GM18951 (cell line): ENCODE results near the gene PILRB.
"Not testable (repeated sequence)": the region's sequence is repeated elsewhere in the genome, so short reads cannot be mapped to it uniquely, and the experiment has no call there.

Source experiments
- POLR2A ChIP-seq: IDR thresholded peaks from 4 replicates; pipeline ENCODE4 v1.6.1; 2011; ENCODE audit warnings: mild to moderate bottlenecking; ENCODE audit not compliant: insufficient read length, insufficient read depth; ENCODE audit errors: extremely low read depth
- in situ Hi-C: fragments of 300-500 bp; cut with MboI; formaldehyde crosslinking; loops from one replicate; pipeline ENCODE4 v1.12.0; 2022; ENCODE audit warnings: low sequenced_read_pairs, mixed read lengths, inconsistent platforms; ENCODE audit not compliant: unreplicated experiment

PILRB gene

DNA sequence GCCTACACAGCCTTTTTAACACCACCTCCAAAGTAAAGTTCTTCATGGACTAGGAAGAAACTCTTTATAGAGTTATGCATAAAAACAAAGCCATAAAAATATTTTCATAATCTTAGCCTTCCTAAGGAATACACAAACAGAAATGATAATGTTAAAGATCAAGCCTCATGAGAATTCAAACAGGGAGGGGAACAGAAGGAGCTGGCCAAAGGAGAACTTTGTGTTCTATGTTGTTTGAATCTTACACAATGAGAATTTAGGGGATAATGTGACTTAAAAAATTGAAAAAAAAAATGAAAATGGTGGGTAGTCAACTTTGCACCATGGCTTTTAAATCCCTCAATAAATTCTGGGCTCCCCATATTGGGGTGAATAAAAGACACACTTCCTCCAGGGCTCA lies 9.1 kb upstream of the PILRB start:
- in situ Hi-C loops: loop anchor here (10.0 kb wide), 1 partner anchor 134 kb away; the partner anchor contains the start of gene PVRIG
- TF ChIP-seq POLR2A: no peak

DNA sequence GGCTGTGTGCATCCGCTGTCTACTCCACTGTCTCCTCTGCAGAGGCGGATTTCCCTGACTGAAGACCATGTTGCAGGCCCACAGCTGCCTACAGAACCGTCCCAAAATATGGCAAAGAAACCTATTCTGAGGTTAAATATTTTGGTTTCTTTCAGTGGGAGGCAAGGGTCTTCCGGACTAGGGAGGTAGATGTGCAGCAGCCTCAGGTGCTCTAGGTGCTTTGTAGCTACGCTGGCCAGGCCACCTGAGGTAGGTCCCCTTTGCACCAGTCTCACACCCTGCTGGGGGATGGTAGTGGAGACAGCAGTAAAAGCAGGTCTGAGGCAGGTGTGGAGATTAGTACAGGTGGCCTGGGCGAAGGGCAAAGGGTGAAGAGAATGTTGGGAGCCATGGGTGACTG lies 8.2 kb upstream of the PILRB start:
- no peak for TF ChIP-seq POLR2A
- in situ Hi-C loops: loop anchor here (10.0 kb wide), 1 partner anchor 135 kb away; the partner anchor contains the start of gene PVRIG

DNA sequence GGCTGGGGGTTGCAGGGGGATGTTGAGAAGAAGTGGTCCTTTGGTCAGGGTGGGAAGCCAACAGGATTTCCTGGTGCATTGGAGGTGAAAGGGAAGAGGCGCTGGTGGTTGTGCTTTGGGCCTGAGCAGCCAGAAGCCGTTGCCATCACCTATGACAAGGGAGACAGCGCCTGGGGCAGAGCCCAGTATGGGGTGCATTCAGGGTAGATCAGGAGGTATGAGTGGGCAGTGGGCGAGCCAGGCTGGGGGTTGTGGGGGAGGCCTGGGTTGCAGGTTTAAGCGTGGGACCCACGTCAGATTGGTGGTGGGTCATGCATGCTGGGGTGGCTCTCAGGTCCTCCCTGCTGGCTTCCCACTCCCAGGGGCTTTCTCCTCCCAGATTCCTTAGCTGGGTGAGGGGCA lies 6.3 kb upstream of the PILRB start:
- TF ChIP-seq POLR2A: no peak
- in situ Hi-C loops: no loop called here

DNA sequence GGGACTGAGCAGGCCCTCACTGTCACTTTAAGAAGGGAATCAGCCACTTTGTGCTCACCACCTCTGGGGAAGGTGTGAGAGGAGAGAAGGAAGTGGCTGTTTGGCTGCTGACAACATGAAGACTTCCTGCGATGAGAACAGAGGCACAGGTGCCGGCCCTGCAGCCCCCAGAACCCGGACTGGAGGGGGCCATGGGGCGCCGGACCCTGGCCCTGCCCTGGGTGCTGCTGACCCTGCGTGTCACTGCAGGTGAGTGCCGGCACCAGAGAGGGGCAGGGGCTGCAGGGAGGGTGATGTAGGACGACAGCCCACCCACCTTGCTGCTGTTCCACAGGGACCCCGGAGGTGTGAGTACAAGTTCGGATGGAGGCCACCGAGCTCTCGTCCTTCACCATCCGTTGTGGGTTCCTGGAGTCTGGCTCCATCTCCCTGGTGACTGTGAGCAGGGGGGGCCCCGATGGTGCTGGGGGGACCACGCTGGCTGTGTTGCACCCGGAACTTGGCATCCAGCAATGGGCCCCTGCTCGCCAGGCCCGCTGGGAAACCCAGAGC lies 5.6 kb upstream of the PILRB start:
- in situ Hi-C loops: not testable (repeated sequence)

DNA sequence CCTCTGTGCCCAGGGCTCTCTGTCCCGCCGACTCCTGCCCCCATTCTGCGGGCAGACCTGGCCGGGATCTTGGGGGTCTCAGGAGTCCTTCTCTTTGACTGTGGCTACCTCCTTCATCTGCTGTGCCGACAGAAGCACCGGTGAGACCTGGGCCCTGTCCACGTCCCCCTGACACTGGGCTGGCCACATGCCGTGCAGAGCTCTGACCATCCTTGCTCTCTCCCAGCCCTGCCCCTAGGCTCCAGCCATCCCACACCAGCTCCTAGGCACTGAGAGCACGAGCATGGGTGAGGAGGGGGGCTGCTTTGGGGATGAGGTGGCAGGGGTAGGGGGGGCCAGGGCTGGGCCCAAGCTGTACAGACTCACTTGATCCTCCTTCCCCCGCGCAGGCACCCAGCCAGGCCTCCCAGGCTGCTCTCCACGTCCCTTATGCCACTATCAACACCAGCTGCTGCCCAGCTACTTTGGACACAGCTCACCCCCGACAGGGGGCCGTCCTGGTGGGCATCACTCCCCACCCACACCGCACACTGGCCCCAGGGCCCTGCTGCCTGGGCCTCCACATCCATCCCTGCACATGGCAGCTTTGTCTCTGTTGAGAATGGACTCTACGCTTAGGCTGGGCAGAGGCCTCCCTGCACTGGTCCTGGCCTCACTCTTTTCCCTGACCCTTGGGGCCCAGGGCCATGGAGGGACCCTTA lies 4.8 kb upstream of the PILRB start:
- in situ Hi-C loops: no loop called here
- TF ChIP-seq POLR2A: no peak

DNA sequence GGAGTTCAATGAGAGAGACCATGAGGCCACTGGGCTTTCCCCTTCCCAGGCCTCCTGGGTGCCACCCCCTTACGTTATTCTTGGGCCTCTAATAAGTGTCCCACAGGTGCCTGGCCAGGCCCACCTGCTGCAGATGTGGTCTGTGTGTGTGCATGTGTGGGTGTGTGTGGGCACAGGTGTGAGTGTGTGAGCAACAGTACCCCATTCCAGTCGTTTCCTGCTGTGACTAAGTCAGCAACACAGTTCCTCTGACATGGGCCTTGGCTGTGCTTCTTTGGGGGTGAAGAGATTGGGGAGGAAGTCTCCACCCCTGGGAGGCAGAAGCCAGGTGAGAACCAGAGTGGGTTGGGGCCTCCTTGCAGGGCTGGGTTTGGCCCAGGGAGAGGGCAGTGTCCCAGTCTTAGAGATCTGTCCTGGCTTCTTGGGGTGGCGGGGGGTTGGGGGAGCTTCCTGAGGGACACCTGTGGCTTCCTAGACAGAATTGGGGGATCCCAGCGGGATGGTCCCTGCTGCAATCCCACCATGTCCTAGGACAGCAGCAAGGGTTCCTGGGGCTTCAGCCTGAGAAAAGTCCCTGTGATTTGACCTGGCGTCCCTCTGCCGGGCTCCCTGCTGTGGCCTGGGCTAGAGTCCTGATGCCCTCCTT lies 4.1 kb upstream of the PILRB start:
- in situ Hi-C loops: no loop called here

DNA sequence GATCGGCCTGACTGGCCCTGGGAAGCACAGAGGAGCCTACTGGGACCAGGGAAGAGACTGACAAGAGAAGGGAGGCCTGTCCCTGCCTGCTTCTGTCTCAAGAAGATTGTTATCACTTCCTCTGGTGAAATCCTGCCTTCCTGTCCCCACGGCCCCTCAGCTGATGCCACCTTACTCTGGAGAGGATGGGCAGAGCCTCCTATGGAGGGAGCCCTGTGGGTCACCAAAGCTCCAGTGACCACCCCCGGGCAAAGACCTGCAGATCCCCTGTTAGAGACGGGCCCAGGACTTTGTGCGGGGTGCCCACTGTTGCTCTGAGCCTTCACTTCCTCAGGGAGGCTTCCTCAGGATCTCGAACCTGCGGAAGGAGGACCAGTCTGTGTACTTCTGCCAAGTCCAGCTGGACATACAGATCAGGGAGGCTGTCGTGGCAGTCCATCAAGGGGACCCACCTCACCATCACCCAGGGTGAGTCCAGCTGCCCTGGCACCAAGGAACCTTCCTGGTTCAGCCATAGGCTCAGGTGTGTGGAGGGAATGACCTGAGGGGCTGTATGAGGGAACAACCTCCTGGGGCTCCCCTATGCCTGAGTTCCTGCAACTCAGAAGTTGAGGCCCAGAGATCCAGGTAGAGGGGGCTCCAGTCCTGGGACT lies 1.4 kb upstream of the PILRB start:
- no peak for TF ChIP-seq POLR2A
- in situ Hi-C loops: no loop called here

More for the DNA sequence above, 4.1 kb upstream of the PILRB start:
- TF ChIP-seq POLR2A: no peak

DNA sequence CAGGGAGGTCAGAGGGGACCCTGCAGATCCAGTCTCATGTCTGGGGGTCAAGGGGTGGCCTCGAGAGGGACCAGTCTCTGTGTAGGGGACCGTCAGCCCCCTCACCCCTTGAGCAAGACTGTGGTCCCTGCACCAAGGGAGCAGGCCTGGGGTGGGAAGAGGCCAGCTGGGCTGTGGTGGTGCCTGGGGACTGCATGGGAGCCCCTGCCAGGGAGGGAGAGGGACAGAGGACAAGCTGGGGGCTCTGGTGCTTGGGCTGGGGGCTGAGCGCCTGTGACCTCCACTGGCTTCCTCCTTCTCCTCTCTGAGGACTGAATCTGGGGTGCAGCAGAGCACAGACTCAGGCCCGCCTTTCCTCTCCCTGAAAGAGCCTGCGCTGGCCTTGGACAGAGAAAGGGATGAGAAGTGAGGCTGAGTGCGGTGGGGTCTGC lies 771 bp upstream of the PILRB start:
- TF ChIP-seq POLR2A: no peak
- in situ Hi-C loops: no loop called here

DNA sequence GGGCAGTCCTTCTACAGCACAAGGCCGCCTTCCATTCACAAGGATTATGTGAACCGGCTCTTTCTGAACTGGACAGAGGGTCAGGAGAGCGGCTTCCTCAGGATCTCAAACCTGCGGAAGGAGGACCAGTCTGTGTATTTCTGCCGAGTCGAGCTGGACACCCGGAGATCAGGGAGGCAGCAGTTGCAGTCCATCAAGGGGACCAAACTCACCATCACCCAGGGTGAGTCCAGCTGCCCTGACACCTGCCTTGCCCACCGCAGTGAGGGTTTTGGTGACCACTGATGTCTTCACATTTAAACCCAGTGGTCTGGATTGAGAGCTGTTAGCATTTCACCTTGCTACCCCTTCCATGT lies 918 bp downstream of the PILRB start:
- in situ Hi-C loops: no loop called here
- TF ChIP-seq POLR2A: no peak

DNA sequence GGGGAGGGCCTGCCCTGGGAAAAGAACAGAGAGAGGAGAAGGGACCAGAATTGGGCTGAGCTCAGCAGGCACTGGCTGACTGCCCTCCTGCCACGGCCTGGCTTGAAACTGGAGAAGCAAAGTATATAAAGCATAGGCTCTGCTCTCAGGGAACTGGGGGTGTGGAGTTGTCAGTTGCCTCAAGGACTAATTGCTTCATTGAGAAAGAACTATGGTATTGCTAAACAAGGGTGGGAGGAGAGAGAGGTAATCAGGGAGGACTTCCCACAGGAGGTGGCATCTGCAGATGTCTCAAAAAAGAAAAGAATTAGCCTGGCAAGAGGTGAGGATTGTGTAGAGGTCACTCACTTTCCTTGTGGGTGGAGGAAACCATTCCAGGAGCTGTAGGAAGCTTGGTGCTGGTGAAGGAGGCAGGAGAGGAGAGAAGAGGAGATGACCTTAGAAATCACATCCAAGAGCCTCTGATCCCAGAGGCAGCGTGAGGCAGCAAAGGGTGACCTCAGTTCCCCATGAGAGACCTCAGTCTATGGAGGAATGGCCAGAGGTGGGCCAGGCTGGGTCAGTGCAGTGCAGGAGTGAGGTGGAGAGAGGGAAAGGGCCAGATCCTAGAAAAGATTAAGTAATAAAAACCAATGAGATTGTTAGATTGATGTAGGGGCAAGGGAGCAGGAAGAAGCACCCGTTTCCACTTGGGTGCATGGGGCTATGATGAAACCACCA lies 2.4 kb downstream of the PILRB start:
- in situ Hi-C loops: no loop called here
- no peak for TF ChIP-seq POLR2A

DNA sequence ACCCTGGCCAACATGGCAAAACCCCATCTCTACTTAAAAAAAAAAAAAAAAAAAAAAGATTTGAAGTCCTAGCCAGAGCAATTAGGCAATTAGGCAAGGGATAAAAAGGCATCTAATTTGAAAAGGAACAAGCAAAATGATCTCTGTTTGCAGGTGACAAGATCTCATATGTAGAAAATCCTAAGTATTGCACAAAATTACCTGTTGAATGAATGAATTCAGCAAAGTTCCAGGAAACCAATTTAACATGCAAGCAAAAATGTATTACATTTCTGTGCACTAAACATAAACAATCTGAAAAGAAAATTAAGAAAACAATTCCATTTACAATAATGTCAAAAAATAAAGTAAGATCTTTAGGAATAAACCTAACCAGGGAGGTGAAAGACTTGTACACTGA lies 5.2 kb downstream of the PILRB start:
- in situ Hi-C loops: no loop called here
- TF ChIP-seq POLR2A: no peak

DNA sequence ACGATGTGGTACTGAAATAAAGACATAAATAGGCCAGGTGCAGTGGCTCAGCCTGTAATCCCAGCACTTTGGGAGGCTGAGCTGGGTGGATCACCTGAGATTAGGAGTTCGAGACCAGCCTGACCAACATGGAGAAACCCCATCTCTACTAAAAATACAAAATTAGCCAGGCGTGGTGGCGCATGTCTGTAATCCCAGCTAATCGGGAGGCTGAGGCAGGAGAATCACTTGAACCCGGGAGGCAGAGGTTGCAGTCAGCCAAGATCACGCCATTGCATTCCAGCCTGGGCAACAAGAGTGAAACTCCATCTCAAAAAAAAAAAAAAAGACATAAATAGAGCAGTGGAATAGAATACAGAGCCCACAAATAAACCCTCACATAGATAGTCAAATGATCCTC lies 5.9 kb downstream of the PILRB start:
- in situ Hi-C loops: not testable (repeated sequence)

DNA sequence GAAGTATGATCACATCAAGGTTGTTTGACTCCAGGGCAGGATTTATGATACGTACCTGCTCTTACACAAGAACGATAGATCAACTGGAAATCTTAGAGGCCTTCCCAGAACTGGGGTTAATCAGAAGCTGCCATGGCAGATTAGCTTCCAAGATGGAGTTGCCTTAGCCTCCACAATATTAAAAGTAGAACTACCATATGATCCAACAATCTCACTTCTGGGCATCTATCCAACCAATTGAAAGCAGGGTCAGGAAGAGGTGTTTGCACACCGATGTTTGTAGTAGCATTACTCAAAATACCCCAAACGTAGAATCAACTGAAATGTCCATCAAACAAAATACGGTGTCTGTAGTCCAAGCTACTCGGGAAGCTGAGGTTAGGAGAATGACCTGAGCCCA lies 6.6 kb downstream of the PILRB start:
- in situ Hi-C loops: no loop called here
- TF ChIP-seq POLR2A: no peak

DNA sequence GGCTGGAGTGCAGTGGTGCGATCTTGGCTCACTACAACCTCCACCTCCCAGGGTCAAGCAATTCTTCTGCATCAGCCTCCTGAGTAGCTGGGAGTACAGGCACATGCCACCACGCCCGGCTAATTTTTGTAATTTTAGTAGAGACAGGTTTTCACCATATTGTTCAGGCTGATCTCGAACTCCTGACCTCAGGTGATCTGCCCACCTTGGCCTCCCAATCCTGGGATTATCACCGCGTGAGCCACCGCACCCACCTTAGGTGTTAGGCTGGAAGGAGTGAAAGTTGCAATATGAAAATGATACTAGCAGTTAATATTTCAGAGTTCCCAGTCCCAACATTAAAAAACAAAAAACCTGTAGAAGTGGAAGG lies 8.1 kb downstream of the PILRB start:
- in situ Hi-C loops: not testable (repeated sequence)
